H1 (cell line): ENCODE results near the gene EFNA3. TPM values are rescaled to one million over a fixed set of nuclear protein-coding genes. Genes with fewer than 3 reads are reported as not detected.
A peak's percentile ranks its signal among the peaks of the same experiment; 100 is the strongest.

Source experiments
- CTCF ChIA-PET: fragments of 300-600 bp; sonication (Branson Sonifier 250); formaldehyde crosslinking; loops from one replicate; lab custom pipeline; 2021; ENCODE audit not compliant: partially characterized antibody; lab: Charles Lee
- POLR2A ChIA-PET: fragments of 300-600 bp; sonication (Branson Sonifier 250); formaldehyde crosslinking; loops from one replicate; lab custom pipeline; 2021; ENCODE audit warnings: inconsistent platforms; ENCODE audit not compliant: partially characterized antibody; lab: Charles Lee
- DNase-seq, 2 experiments: peaks; one replicate each; pipeline versions ENCODE4 v3.0.0 to v3.0.0-alpha.2; 2010 to 2022; ENCODE audit warnings: low spot score in 2 of 2, low read depth in 1 of 2, mixed read lengths in 1 of 2
- FAIRE-seq: peaks from 2 replicates; lab custom pipeline; 2011; peaks lifted over from hg19 to GRCh38; lab: Jason Lieb, UNC
- H2AFZ ChIP-seq: 2 replicates; pipeline ENCODE4 v1.8.1; 2012; ENCODE audit warnings: low read length, inconsistent platforms
- H2AK5ac ChIP-seq: 2 replicates; pipeline ENCODE4 v1.6.1; 2013; ENCODE audit warnings: low read depth, low read length
- H2BK120ac ChIP-seq: replicated peaks from 2 replicates; pipeline ENCODE3; 2013; ENCODE audit warnings: low read depth, low read length, inconsistent platforms
- H2BK12ac ChIP-seq: 2 replicates; pipeline ENCODE4 v1.6.1; 2013; ENCODE audit warnings: low read depth, low read length
- H2BK15ac ChIP-seq: 2 replicates; pipeline ENCODE4 v1.6.1; 2013; ENCODE audit warnings: low read length
- H2BK20ac ChIP-seq: 2 replicates; pipeline ENCODE4 v1.6.1; 2013; ENCODE audit warnings: low read length
- H2BK5ac ChIP-seq: 2 replicates; pipeline ENCODE4 v1.6.1; 2013; ENCODE audit warnings: low read depth, low read length
- H3K14ac ChIP-seq: 2 replicates; pipeline ENCODE4 v1.6.1; 2013; ENCODE audit warnings: inconsistent platforms; ENCODE audit not compliant: insufficient read length
- H3K18ac ChIP-seq: 2 replicates; pipeline ENCODE4 v1.6.1; 2013; ENCODE audit warnings: low read length; ENCODE audit errors: extremely low read depth
- H3K23ac ChIP-seq: 2 replicates; pipeline ENCODE4 v1.6.1; 2013; ENCODE audit warnings: inconsistent platforms; ENCODE audit not compliant: insufficient read length
- H3K23me2 ChIP-seq: 2 replicates; pipeline ENCODE4 v1.6.1; 2013; ENCODE audit warnings: low read depth, low read length
- H3K27ac ChIP-seq: 2 replicates; pipeline ENCODE4 v1.6.1; 2011; ENCODE audit warnings: low read depth, low read length, inconsistent platforms
- H3K27me3 ChIP-seq, 4 experiments: replicated peaks in 1 of 4; 1 replicate in 1 of 4; 2 replicates in 3 of 4; pipeline versions ENCODE4 v1.6.1 to v1.8.1; 2011 to 2013; ENCODE audit warnings: low read length in 3 of 4, mild to moderate bottlenecking in 3 of 4, inconsistent platforms in 2 of 4, mixed read lengths in 2 of 4, moderate library complexity in 1 of 4; ENCODE audit not compliant: control insufficient read depth in 3 of 4, insufficient read depth in 3 of 4; ENCODE audit errors: extremely low read depth in 1 of 4
- H3K36me3 ChIP-seq, 4 experiments: 2 replicates each; pipeline versions ENCODE4 v1.6.1 to v1.8.1; 2011 to 2013; ENCODE audit warnings: mild to moderate bottlenecking in 4 of 4, low read length in 3 of 4, moderate library complexity in 2 of 4, control low read depth in 1 of 4, inconsistent platforms in 1 of 4; ENCODE audit not compliant: insufficient read depth in 4 of 4, control insufficient read depth in 2 of 4
- H3K4ac ChIP-seq: replicated peaks from 2 replicates; pipeline ENCODE3; 2013; ENCODE audit warnings: low read length, low read depth, mixed read lengths, inconsistent platforms; ENCODE audit not compliant: insufficient read length
- H3K4me1 ChIP-seq, 4 experiments: replicated peaks in 1 of 4; 1 replicate in 1 of 4; 2 replicates in 3 of 4; pipeline versions ENCODE4 v1.6.1 to v1.8.1; 2011 to 2013; ENCODE audit warnings: low read length in 3 of 4, inconsistent platforms in 2 of 4, mixed read lengths in 1 of 4; ENCODE audit not compliant: insufficient read depth in 4 of 4, control insufficient read depth in 3 of 4
- H3K4me2 ChIP-seq, 2 experiments: 2 replicates each; pipeline versions ENCODE4 v1.6.1 to v1.8.1; 2011 to 2013; ENCODE audit warnings: low read depth in 2 of 2, low read length in 2 of 2, control low read depth in 1 of 2, inconsistent platforms in 1 of 2, mild to moderate bottlenecking in 1 of 2; ENCODE audit not compliant: insufficient read depth in 1 of 2
- H3K4me3 ChIP-seq, 4 experiments: fragments of 200-600, 300-600 bp in 1 of 4; sonication (generic), shearing (Covaris generic), sonication (Bioruptor Twin) in 1 of 4; 2 replicates each; pipeline versions ENCODE4 v1.5.1 to v1.8.1; 2011 to 2016; ENCODE audit warnings: low read length in 4 of 4, low read depth in 3 of 4, control low read depth in 2 of 4, inconsistent platforms in 2 of 4, mild to moderate bottlenecking in 2 of 4, mixed read lengths in 1 of 4, moderate library complexity in 1 of 4; ENCODE audit not compliant: insufficient read depth in 2 of 4; ENCODE audit errors: extremely low read depth in 1 of 4
- H3K56ac ChIP-seq: replicated peaks from 2 replicates; pipeline ENCODE3; 2013; ENCODE audit warnings: low read depth, mild to moderate bottlenecking, mixed read lengths, low read length, inconsistent platforms; ENCODE audit not compliant: insufficient read length
- H3K79me1 ChIP-seq: 2 replicates; pipeline ENCODE4 v1.6.1; 2013; ENCODE audit warnings: low read depth, low read length, control low read depth
- H3K79me2 ChIP-seq, 2 experiments: 2 replicates each; pipeline versions ENCODE4 v1.6.1 to v1.8.1; 2012 to 2013; ENCODE audit warnings: low read length in 2 of 2, mild to moderate bottlenecking in 2 of 2, inconsistent platforms in 1 of 2; ENCODE audit not compliant: insufficient read depth in 2 of 2, control insufficient read depth in 1 of 2
- H3K9ac ChIP-seq, 4 experiments: replicated peaks in 1 of 4; 1 replicate in 1 of 4; 2 replicates in 3 of 4; pipeline versions ENCODE4 v1.6.1 to v1.8.1; 2011 to 2013; ENCODE audit warnings: low read depth in 3 of 4, low read length in 3 of 4, control low read depth in 2 of 4, mild to moderate bottlenecking in 2 of 4, moderate library complexity in 2 of 4, inconsistent platforms in 1 of 4; ENCODE audit errors: extremely low read depth in 1 of 4
- H3K9me3 ChIP-seq, 2 experiments: 2 replicates each; pipeline versions ENCODE4 v1.6.1 to v1.8.1; 2012 to 2013; ENCODE audit warnings: mild to moderate bottlenecking in 2 of 2, moderate library complexity in 2 of 2, control low read depth in 1 of 2, inconsistent platforms in 1 of 2, low read depth in 1 of 2, low read length in 1 of 2, mixed read lengths in 1 of 2; ENCODE audit not compliant: insufficient read depth in 2 of 2
- H4K20me1 ChIP-seq, 2 experiments: replicated peaks in 1 of 2; 2 replicates each; pipeline versions ENCODE3 to v1.8.1; 2011 to 2013; ENCODE audit warnings: inconsistent platforms in 2 of 2, low read length in 2 of 2, mild to moderate bottlenecking in 1 of 2; ENCODE audit not compliant: insufficient read depth in 2 of 2, control insufficient read depth in 1 of 2
- H4K5ac ChIP-seq: 2 replicates; pipeline ENCODE4 v1.6.1; 2013; ENCODE audit warnings: low read length, low read depth, mixed read lengths, inconsistent platforms; ENCODE audit not compliant: insufficient read length
- H4K8ac ChIP-seq: 2 replicates; pipeline ENCODE4 v1.8.0; 2013; ENCODE audit warnings: mild to moderate bottlenecking, moderate library complexity, low read length, inconsistent platforms; ENCODE audit not compliant: insufficient read depth; ENCODE audit errors: extremely low read depth
- H4K91ac ChIP-seq: replicated peaks from 2 replicates; pipeline ENCODE3; 2013; ENCODE audit warnings: low read length, mixed read lengths, inconsistent platforms; ENCODE audit not compliant: insufficient read length
- CTCF ChIP-seq, 3 experiments: IDR thresholded peaks; 1 replicate in 2 of 3; 2 replicates in 1 of 3; pipeline versions ENCODE4 v1.5.1 to v1.6.1; 2011; ENCODE audit warnings: low read length in 3 of 3, mild to moderate bottlenecking in 3 of 3, inconsistent platforms in 2 of 3, low read depth in 1 of 3, moderate library complexity in 1 of 3; ENCODE audit not compliant: insufficient read depth in 1 of 3; ENCODE audit errors: control extremely low read depth in 1 of 3
- TEAD4 ChIP-seq: IDR thresholded peaks from 2 replicates; pipeline ENCODE4 v1.6.1; 2012; ENCODE audit warnings: low read depth, low read length, inconsistent platforms, mixed read lengths
- WGBS, 2 experiments: shearing (Covaris generic) in 1 of 2; methylation state at CpG; one replicate each; pipeline versions ENCODE4 v1.1.6 to v1.1.7; 2013 to 2015; ENCODE audit warnings: low lambda C conversion rate in 2 of 2, mixed read lengths in 2 of 2, inconsistent platforms in 1 of 2, low coverage in 1 of 2, missing lambda C conversion rate in 1 of 2; ENCODE audit not compliant: insufficient replicate concordance in 2 of 2, insufficient coverage in 1 of 2, insufficient read length in 1 of 2; ENCODE audit errors: extremely low coverage in 1 of 2, missing lambda C conversion rate in 1 of 2; 5-methylcytosine and 5-hydroxymethylcytosine counted together
- polyA plus RNA-seq, 7 experiments: library from polyadenylated mRNA; depleted of rRNA in 3 of 7; stranded (reverse) in 5 of 7; unstranded in 2 of 7; fragments of >200 nt in 5 of 7; fragments of 200-250 nt in 2 of 7; gene quantifications; 1 replicate in 5 of 7; 2 replicates in 1 of 7; 4 replicates in 1 of 7; pipeline versions ENCODE4 v1.2.1 to v1.2.3, GENCODE V29; 2011 to 2013; ENCODE audit warnings: missing spikeins in 2 of 7, mixed read lengths in 2 of 7
- total RNA-seq: library from RNA; stranded (reverse); fragmentation: NEBNext Ultra II Directional; extraction: Animal tissue kit (Norgen Biotek cat#: 25700); gene quantifications from 2 replicates; pipeline ENCODE4 v1.2.1, GENCODE V29; 2021

EFNA3 gene
- total and polyA plus RNA-seq, 2 of the 8 experiments (the other 6 are each of a cell fraction or from before 2014, with no cell fraction given), result 10.8 to 13.8 TPM

GRCh38 chr1:155091071-155092051 lies 12.7 kb downstream of the EFNA3 start:
- H2AFZ ChIP-seq, result peak overlapping the region; percentile 93
- H3K27ac ChIP-seq, result no peak overlapping the region
- peak overlapping the region; percentile 90 for H2BK15ac ChIP-seq
- H4K91ac ChIP-seq, result peak overlapping the region; percentile 85
- H3K23me2 ChIP-seq, result no peaks in the 10 kb centered on the region
- H3K9me3 ChIP-seq, result no peaks in the 10 kb centered on the region
- peak overlapping the region; percentile 3 for H3K4ac ChIP-seq
- 39% methylated on average over 28 of the region's 29 CpGs; no CpG with 5 or more reads in 1 of the 2 experiments for WGBS, 2 experiments
- no peaks in the 10 kb centered on the region for H3K36me3 ChIP-seq
- no peaks in the 10 kb centered on the region for H4K20me1 ChIP-seq
- H2AK5ac ChIP-seq, result 0 out of 2 replicates have a peak overlapping the region, but pooled peaks have one; percentile 69
- peak overlapping the region; percentile 18 for H4K5ac ChIP-seq
- peak overlapping the region; percentile 1 to 52; a peak in 3 of 4 replicates for H3K4me2 ChIP-seq
- peak overlapping the region; percentile 79; the same call in 1 of the 2 replicates for H2BK5ac ChIP-seq
- H4K8ac ChIP-seq, result peak overlapping the region; percentile 20; the same call in 1 of the 2 replicates
- no peak overlapping the region for H3K14ac ChIP-seq
- no peak overlapping the region for H3K56ac ChIP-seq
- peak overlapping the region; percentile 13 for H2BK120ac ChIP-seq
- H3K18ac ChIP-seq, result peak overlapping the region; percentile 34; the same call in 1 of the 2 replicates
- H3K4me3 ChIP-seq, result 0 out of 8 replicates have a peak overlapping the region, but pooled peaks of 1 of the 4 experiments have one; percentile 28
- H3K23ac ChIP-seq, result no peak overlapping the region
- H2BK20ac ChIP-seq, result no peak overlapping the region; the same call in 1 of the 2 replicates
- DNase-seq, result peak; percentile 68 to 97
- CTCF ChIA-PET, result interaction anchor here (0.5 to 6.3 kb wide), 43 partner anchors 8 to 1447 kb away, joined by 3 to 215 read pairs (median 6); partner anchors contain the start of genes ADAM15, EFNA3, EFNA4 and KRTCAP2
- no peak overlapping the region for H3K9ac ChIP-seq
- POLR2A ChIA-PET, result interaction anchor here (0.7 to 1.8 kb wide), 7 partner anchors 21 to 81 kb away, joined by 4 to 7 read pairs (median 5); partner anchors contain the start of genes EFNA4 and KRTCAP2
- H3K27me3 ChIP-seq, result peaks cover 0 to 13% (median 2%) of the 10 kb centered on the region in 4 experiments; a peak in 2 of 7 replicates
- H2BK12ac ChIP-seq, result peak overlapping the region; percentile 96; the same call in 1 of the 2 replicates
- no peaks in the 10 kb centered on the region for H3K79me1 ChIP-seq
- peaks cover 0 to 15% (median 13%) of the 10 kb centered on the region in 4 experiments; a peak in 6 of 7 replicates for H3K4me1 ChIP-seq
- H3K79me2 ChIP-seq, result no peaks in the 10 kb centered on the region
- FAIRE-seq, result peak; percentile 19
- TF ChIP-seq TEAD4, result 0 out of 2 replicates have a peak, but pooled peaks have one; percentile 4
- TF ChIP-seq CTCF (IDR thresholded peaks at IDR 0.05; ENCODE audit: control extremely low read depth in 1 of 3, insufficient read depth in 1 of 3, low read depth in 1 of 3, low read length in 3 of 3), result peak in 2 of 3 experiments; percentile 98; a peak in 3 of 4 replicates
